ENCODE data around the gene ERCC3. TPM values are rescaled to one million over a fixed set of nuclear protein-coding genes. Genes with fewer than 3 reads are reported as not detected.

Gene ERCC3
- total RNA-seq (2014; rRNA removed) = 32.6 and 38.9 TPM in 2 replicates
- 23.5 TPM for polyA plus RNA-seq (2012)

- peak; percentile 79 for DNase-seq (ENCODE audit: low read depth)
Observed at GRCh38 chr2:127293748-127294562, at the start of gene ERCC3. ERCC3 (minus strand) TSS chr2:127294144; CDS start chr2:127294081, 63 bp downstream.

- no peak for DNase-seq (ENCODE audit: low read depth)
Observed at GRCh38 chr2:127343277-127343676, 49.3 kb upstream of the ERCC3 start.

DNA sequence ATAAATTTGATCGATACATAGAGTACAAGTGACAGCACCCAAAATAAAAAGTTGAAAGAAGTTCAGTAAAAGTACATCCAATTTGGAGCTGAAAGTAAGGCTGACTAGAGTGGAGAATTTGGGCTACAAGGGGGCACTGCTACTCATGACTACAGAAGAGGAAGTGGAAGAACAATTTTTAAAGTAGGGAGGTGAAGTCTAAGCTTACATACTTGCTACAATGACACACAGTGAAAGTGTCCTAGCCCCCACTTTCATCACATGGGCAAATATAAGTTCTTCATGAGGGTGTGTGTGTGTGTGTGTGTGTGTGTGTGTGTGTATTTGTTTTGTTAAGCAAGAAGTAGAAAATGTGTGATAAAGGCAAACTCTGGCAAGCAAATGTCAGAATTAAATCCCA is 48.2 kb upstream of the ERCC3 start:
- DNase-seq (ENCODE audit: low read depth) = no peak

DNA sequence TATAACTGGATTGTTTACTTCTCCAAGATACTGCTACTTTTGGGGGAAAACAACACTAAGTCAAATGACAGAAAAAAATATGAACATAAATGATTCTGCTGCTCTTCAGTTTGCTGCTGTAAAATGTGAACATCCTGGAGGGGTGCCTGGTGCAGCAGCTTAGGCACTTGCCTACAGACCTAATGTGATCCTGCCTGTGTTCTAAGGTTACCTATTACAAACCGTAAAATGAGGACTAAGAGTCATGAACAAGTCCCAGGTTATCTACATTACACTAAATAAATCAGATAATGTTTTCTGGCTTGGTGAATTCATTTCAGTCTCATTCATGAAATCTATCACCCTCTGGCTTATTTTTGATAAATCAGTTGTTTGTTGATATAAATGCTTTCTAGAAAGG is 38.4 kb upstream of the ERCC3 start:
- DNase-seq (ENCODE audit: low read depth) = no peak

GRCh38 chr2:127330753-127331152 is 36.8 kb upstream of the ERCC3 start:
- no peak for DNase-seq (ENCODE audit: low read depth)

DNA sequence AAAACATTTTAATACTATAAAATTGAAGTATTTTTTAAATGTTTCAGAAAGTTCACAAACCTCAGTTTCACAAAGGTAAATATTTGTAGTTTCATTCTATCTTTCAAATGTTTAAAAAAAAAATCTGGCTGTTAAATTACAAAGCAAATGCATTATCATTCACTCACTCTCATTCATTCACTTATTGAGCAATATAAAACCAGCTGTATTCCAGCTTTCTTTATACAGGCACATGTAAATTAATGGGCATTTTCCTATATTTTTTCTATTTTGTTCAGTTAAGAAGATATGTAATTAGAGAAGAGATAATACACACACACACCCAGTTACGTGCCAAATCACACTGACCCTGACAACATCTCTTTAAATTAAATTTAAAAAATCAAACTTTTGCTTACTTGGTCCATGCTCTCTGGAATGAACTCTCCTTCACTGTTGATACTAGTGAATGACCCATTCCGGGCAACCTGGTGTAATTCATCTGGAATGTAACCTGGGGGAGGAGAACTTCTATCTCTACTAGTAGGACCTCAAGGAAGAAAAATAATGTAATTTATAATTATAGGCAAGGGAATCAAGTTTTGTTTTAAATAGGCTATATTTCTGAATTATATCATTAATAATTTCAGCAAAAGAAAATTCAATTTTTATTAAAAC is 32.5 kb upstream of the ERCC3 start:
- DNase-seq (ENCODE audit: low read depth) = no peak

- DNase-seq (ENCODE audit: low read depth) = peak; percentile 55
Observed at GRCh38 chr2:127324635-127325034, 30.7 kb upstream of the ERCC3 start.

GRCh38 chr2:127321303-127321702 is 27.4 kb upstream of the ERCC3 start:
- DNase-seq (ENCODE audit: low read depth) = no peak

DNA sequence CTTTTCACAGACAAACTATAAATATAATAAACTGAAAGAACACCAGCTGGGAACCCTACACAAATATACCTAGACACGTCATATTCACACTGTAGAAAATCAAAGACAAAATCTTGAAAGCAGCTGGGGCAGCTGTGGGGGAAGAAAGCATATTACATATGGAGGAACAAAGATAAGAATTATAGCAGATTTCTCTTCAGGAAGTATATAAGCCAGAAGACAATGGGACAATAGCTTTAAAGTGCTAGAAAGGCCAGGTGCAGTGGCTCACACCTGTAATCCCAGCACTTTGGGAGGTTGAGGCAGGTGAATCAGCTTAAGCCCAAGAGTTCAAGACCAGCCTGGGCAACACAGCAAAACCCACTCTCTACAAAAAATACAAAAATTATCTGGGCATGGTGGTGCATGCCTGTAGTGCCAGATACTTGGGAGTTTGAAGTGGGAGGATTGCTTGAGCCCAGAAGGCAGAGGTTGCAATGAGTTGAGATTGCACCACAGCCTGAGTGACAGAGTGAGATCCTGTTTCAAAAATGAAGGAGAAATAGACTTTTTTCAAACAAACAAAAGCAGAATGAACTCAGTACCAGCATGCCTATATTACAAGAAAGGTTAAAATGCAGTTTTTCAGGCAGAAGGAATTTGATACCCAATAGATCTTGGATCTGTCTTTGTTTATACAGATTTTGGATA is 26.8 kb upstream of the ERCC3 start:
- DNase-seq (ENCODE audit: low read depth) = no peak

DNA sequence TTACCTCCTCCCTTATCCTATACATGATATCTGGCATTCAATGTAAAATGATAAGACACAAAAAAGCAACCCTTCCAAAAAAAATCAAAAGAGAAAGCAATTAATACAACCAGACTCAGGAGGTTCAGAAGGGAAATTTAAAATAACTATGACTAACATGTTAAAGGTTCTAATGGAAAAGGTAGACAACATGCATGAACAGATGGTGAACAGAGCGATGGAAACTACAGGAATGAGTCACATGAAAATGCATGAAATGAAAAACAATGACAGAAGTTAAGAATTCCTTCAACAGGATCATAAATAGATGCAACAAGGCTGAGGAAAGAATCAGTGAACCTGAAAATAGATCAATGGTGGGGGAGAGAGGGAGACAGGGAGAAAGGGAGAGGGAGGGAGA is 26.1 kb upstream of the ERCC3 start:
- DNase-seq (ENCODE audit: low read depth) = peak; percentile 43

DNA sequence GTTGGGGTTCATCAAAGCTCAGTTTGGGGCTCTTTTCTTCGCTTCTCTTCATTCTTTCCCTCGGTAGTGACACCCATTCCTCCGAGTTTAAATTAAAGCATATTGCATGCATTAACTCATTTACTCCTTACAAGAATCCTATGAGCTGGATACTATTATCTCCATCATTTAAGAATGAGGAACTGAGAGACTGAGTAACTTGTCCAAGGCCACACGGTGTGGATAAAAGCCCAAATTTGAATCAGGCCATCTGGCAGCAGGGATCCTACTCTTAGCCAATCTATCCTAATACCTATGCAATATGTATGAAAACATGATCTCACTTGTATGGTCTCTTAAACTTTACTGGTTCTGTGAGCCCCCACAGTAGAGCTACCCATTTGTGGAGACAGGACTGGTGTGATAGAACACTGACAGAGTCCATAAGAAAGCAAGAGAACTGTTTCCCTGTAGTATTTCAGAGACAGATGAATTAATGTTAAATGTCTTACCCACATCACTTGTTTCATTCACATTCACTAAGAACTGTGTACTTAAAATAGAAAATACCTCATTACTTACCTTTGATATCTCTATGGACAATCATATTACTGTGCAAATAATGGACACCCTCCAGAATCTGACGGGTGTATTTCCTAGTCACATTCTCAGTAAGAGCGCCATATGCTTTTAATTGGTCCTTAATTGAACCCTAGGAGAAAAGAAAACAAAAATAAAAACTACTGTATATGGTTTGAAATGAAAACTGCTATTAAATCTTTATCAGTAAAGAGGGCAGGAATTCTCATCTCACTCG is 20.4 kb upstream of the ERCC3 start:
- no peak for DNase-seq (ENCODE audit: low read depth)

- DNase-seq (ENCODE audit: low read depth) = no peak
Observed at GRCh38 chr2:127313406-127313805, 19.5 kb upstream of the ERCC3 start.

DNA sequence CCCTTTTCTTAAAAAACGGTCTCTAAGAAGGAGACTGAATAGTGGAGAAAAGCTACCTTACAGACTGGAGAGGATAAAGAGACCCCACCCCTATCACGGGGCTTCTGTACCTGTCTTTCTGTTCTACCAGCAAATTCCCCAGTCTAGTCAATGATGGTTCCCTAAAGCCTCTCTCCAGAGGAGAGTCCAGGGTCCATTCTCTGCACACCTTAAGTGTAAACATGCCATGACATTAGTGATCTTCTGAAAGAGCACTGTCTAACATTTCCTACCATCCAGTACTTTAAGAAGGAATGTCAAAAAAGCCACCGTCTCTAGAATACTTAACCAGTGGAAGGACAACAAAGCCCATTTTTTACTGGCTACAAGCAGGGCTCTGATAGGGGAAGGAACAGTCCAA is 17.0 kb upstream of the ERCC3 start:
- DNase-seq (ENCODE audit: low read depth) = no peak

- DNase-seq (ENCODE audit: low read depth) = no peak
Observed at GRCh38 chr2:127309468-127309867, 15.5 kb upstream of the ERCC3 start.

DNA sequence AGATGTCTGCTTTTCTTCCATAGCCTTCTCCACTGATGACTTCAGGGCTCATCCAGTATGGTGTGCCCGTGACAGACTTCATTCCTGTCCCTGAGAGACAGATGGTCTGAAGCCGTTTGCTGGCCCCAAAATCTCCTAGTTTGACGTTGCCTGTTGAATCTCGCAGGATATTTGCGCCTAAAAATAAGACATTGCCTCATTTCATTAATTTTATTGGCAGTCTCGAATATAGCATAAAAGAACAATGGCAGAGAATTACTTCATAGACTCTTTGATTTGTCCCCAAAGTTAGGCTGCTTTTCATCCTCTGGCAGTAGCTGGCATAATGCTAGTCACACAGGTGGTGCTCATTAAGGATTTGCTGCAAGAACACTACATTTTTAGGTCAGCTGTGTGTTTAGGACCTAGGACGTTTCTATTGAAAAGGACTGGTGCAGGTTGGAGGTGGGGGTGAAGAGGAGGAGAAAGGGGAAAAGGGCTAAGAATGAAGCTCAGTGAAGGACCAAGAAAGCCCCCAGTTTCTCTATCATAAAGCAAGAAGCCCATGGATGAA is 14.7 kb upstream of the ERCC3 start:
- no peak for DNase-seq (ENCODE audit: low read depth)

GRCh38 chr2:127305990-127306585 is 12.1 kb upstream of the ERCC3 start:
- no peak for DNase-seq (ENCODE audit: low read depth)

DNA sequence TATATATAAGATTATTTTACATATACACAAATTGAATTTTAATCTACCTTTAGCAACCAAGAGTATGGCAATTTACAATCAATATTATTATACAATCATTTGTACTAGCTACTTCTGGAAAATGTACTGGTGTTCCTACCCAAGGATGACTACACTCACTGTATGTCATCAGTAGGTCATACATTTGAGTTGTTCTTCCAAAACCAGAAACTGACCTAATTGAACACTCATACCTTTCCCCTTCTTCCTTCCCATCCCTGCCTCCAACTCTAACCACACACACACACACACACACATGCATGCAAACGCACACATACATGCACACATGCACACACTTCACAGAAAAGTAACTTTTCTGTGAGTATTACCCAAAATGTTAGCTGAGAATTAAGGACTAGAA is 8.2 kb upstream of the ERCC3 start:
- no peak for DNase-seq (ENCODE audit: low read depth)

- DNase-seq (ENCODE audit: low read depth) = no peak
Observed at GRCh38 chr2:127293386-127293747, 577 bp downstream of the ERCC3 start.

- no peak for DNase-seq (ENCODE audit: low read depth)
Observed at GRCh38 chr2:127288274-127288673, 5.7 kb downstream of the ERCC3 start.

DNA sequence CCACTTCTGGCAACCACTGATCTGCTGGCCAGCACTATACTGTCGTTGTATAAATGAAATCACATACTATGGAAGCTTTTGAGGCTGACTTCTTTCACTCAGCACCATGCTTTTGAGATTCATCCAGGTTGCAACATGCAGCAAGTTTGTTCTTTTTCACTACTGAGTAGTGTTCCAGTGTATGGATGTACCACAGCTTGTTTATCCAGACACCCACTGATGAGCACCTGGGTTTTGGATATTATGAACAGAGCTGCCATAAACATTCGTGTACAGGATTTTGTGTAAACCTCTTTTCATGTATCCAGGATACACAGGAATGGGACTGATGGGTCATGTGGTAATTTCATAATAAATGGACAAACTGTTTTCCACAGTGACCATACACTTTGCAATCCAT is 10.7 kb downstream of the ERCC3 start:
- no peak for DNase-seq (ENCODE audit: low read depth)

GRCh38 chr2:127280693-127281092 is 13.3 kb downstream of the ERCC3 start:
- no peak for DNase-seq (ENCODE audit: low read depth)

All from LHCN-M2 (cell line).